ENCODE data around the gene CORT. TPM values are rescaled to one million over a fixed set of nuclear protein-coding genes. Genes with fewer than 3 reads are reported as not detected.

CORT gene
- total and polyA plus RNA-seq, 10 of the 15 experiments (the other 5 are each of a cell fraction or from before 2014, with no cell fraction given): 0.09 to 0.49 (median 0.23) TPM; not detected in 1

DNA sequence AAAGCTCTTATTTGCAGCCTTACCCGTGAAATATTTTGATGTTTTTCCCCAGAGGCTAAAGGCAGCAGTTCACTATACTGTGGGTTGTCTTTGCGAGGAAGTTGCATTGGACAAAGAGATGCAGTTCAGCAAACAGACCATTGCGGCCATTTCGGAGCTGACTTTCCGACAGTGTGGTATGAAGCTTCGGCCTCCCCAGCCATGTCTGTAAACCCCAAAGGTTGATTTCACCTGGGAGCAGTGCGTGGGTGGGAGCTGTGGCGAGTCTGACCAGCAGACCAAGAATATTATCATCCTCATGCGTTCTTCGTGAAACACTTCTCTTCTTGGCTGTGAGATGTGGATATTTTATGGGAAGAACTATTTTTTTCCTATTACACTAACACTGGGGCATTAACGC is 16.0 kb upstream of the CORT start (continued):
- TF ChIP-seq CEBPB (IDR thresholded peaks at IDR 0.05; ENCODE audit: borderline replicate concordance in 1 of 2, low read depth in 2 of 2, low read length in 2 of 2) (no peak), CREB1 (IDR thresholded peaks at IDR 0.05; ENCODE audit: low read depth) (no peak)

GRCh38 chr1:10434590-10434989 is 15.2 kb upstream of the CORT start:
- ATAC-seq (no peak), FAIRE-seq (no peak), DNase-seq (ENCODE audit: low read depth, low spot score) (no peak)
- no TSS peak for BruUV-seq (replicated peaks)
- in situ Hi-C loops (cut with MboI) (loop anchor here (5.0 to 10.0 kb wide), 2 partner anchors 58 to 430 kb away; no protein-coding TSS in a partner anchor), intact Hi-C loops (cut with micrococcal nuclease; ENCODE audit: unreplicated experiment) (no loop called here)
- Histone ChIP-seq H2AFZ (ENCODE audit: control insufficient read depth, low read depth, low read length) (no peak overlapping the region), H3K9ac (ENCODE audit: control insufficient read depth, insufficient read depth, low read length) (no peak overlapping the region), H3K27me3 (replicated peaks in 1 of 2; ENCODE audit: control insufficient read depth in 2 of 2, insufficient read depth in 2 of 2, low read length in 1 of 2) (no peaks in the 10 kb centered on the region), H3K9me3 (replicated peaks; ENCODE audit: control insufficient read depth, insufficient read depth, low read length) (no peaks in the 10 kb centered on the region), H3K79me2 (ENCODE audit: control insufficient read depth, insufficient read depth, low read length) (peaks cover 7% of the 10 kb centered on the region), H3K4me2 (ENCODE audit: control insufficient read depth, insufficient read depth) (peak overlapping the region; percentile 68; the same call in 1 of the 2 replicates), H3K4me3 (no peak overlapping the region), H3K36me3 (ENCODE audit: control insufficient read depth in 2 of 2, insufficient read depth in 2 of 2, low read length in 1 of 2) (no peaks in the 10 kb centered on the region), H3K27ac (ENCODE audit: control insufficient read depth, insufficient read depth) (no peak overlapping the region), H3K4me1 (ENCODE audit: control insufficient read depth, insufficient read depth, low read length) (peaks cover 19% of the 10 kb centered on the region), H4K20me1 (ENCODE audit: control insufficient read depth, insufficient read depth) (no peaks in the 10 kb centered on the region)
- CTCF ChIA-PET: interaction anchor here (0.7 to 10.5 kb wide), 6 partner anchors 8 to 1628 kb away, joined by 3 to 292 read pairs (median 6); no protein-coding TSS in a partner anchor
- no peak for TF ChIP-seq STAT3 (IDR thresholded peaks at IDR 0.05; ENCODE audit: low read depth, low read length)
- no peak for TF ChIP-seq NR2C1 (IDR thresholded peaks at IDR 0.05)
- no peak for TF ChIP-seq HCFC1 (IDR thresholded peaks at IDR 0.05; ENCODE audit: low read length)
- no peak for TF ChIP-seq PAX8 (IDR thresholded peaks at IDR 0.05)
- no peak for TF ChIP-seq ZSCAN29 (IDR thresholded peaks at IDR 0.05)
- TF ChIP-seq MEF2A (IDR thresholded peaks at IDR 0.05; ENCODE audit: insufficient read depth, low read depth, low read length): no peak
- no peak for TF ChIP-seq HDAC2 (IDR thresholded peaks at IDR 0.05)
- POLR2A ChIA-PET: interaction anchor here (2.8 kb wide), 1 partner anchor 60 kb away, joined by 7 read pairs; no protein-coding TSS in a partner anchor
- RAD21 ChIA-PET (ENCODE audit: unreplicated experiment): interaction anchor here (1.2 to 7.6 kb wide), 2 partner anchors 58 to 507 kb away, joined by 3 to 191 read pairs; no protein-coding TSS in a partner anchor
- 98% methylated on average over 5 of the region's 5 CpGs for WGBS (ENCODE audit: insufficient coverage, insufficient replicate concordance, low lambda C conversion rate, missing lambda C conversion rate)
- SMC1A ChIA-PET (ENCODE audit: uncharacterized antibody, unreplicated experiment): interaction anchor here (0.9 to 9.0 kb wide), 4 partner anchors 17 to 59 kb away, joined by 3 to 122 read pairs (median 3); no protein-coding TSS in a partner anchor
